GM06990 (cell line): Measurements from ENCODE around the gene MYOG.

Source experiments
- DNase-seq: peaks from one replicate; pipeline ENCODE4 v3.0.0-alpha.2; 2011; ENCODE audit not compliant: insufficient read length; ENCODE audit errors: extremely low read depth
- H3K27me3 ChIP-seq: replicated peaks from 2 replicates; pipeline ENCODE4 v1.6.0; 2011; ENCODE audit warnings: low read length; ENCODE audit not compliant: control insufficient read depth, insufficient read depth
- H3K36me3 ChIP-seq: 2 replicates; pipeline ENCODE4 v1.5.1; 2011; ENCODE audit warnings: low read length; ENCODE audit not compliant: control insufficient read depth, insufficient read depth
- H3K4me3 ChIP-seq: replicated peaks from 2 replicates; pipeline ENCODE4 v1.5.1; 2011; ENCODE audit warnings: low read depth, mild to moderate bottlenecking, control low read depth, low read length
- TF ChIP-seq, protein P1 (sequence below): IDR thresholded peaks from 2 replicates; pipeline ENCODE4 v1.5.1; 2011; ENCODE audit warnings: low read length, control low read depth, mild to moderate bottlenecking, inconsistent platforms; ENCODE audit not compliant: insufficient read depth, poor library complexity, severe bottlenecking

MYOG gene

DNA sequence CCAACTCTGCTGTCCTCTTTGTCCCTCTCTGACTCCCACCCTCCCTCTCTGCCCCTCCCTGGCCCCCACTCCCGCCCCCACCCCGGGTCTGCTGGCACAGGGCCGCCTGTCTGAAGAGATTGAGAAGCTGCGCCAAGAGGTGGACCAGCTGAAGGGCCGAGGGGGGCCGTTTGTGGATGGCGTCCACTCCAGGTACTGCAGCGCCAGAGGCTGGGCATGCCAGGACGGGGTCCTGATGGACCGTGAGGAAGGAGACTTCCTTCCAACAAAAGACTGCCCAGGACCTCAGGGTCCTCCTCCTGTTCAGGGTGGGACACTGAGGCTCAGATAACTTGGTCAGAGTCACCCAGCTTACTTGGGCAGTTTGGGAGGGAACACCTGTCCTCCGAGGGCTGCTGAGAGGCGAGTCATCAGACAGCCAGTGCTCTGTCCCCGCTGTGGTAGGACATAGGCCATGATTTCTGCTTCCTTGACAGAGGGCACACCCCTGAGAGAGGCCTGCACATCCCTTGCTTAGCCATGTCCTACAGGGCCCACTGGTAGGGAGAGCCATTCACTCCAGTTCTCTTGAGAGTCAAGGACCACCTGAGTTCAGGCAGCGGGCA lies 36.1 kb downstream of the MYOG start:
- Histone ChIP-seq H3K27me3 (peaks cover 3% of the 10 kb centered on the region), H3K36me3 (no peaks in the 10 kb centered on the region), H3K4me3 (no peak overlapping the region)
- DNase-seq = no peak
- TF ChIP-seq, protein P1, sequence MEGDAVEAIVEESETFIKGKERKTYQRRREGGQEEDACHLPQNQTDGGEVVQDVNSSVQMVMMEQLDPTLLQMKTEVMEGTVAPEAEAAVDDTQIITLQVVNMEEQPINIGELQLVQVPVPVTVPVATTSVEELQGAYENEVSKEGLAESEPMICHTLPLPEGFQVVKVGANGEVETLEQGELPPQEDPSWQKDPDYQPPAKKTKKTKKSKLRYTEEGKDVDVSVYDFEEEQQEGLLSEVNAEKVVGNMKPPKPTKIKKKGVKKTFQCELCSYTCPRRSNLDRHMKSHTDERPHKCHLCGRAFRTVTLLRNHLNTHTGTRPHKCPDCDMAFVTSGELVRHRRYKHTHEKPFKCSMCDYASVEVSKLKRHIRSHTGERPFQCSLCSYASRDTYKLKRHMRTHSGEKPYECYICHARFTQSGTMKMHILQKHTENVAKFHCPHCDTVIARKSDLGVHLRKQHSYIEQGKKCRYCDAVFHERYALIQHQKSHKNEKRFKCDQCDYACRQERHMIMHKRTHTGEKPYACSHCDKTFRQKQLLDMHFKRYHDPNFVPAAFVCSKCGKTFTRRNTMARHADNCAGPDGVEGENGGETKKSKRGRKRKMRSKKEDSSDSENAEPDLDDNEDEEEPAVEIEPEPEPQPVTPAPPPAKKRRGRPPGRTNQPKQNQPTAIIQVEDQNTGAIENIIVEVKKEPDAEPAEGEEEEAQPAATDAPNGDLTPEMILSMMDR = no peak

DNA sequence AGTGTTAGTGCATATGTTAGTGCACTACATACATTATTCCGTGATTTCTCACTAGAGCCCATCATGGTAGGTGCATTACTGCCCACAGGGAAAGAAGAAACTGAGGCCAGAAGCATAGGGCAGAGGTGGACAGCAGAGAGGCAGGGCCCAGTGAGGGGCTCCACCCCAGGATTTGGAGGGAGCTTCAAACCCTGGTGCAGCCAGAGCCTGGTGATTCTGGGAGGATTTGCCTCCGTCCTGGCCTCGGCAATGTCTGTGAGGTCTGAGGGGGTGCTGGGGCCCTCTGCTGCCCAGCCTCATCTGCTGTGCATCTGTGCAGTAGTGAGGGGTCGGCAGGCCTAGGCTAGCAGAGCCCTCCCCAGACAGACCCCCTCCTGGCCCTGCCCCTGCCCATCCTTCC lies 36.7 kb downstream of the MYOG start:
- no peaks in the 10 kb centered on the region for H3K36me3 ChIP-seq
- DNase-seq = no peak
- peaks cover 3% of the 10 kb centered on the region for H3K27me3 ChIP-seq
- H3K4me3 ChIP-seq = no peak overlapping the region
- TF ChIP-seq, protein P1 = no peak

DNA sequence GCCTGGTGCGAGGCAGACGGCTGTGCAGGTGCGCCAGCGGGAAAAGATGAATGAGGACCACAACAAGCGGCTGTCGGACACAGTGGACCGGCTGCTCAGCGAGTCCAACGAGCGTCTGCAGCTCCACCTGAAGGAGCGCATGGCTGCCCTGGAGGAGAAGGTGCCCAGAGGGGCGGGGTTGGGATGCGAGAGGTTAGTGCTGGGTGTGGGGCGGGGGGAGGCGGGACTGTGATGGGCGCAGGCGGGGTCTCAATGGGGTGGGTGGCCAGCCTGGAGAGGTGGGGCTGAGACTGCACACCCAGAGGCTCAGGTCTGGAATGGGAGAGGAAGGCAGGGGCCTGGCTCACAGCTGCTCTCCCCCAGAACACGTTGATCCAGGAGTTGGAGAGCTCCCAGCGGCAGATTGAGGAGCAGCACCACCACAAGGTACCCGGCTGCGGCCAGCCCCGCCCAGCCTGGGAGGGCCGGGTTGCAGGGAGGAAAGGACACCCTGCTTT lies 37.2 kb downstream of the MYOG start:
- TF ChIP-seq, protein P1 = no peak
- DNase-seq = no peak
- peaks cover 3% of the 10 kb centered on the region for H3K27me3 ChIP-seq
- no peaks in the 10 kb centered on the region for H3K36me3 ChIP-seq
- no peak overlapping the region for H3K4me3 ChIP-seq

DNA sequence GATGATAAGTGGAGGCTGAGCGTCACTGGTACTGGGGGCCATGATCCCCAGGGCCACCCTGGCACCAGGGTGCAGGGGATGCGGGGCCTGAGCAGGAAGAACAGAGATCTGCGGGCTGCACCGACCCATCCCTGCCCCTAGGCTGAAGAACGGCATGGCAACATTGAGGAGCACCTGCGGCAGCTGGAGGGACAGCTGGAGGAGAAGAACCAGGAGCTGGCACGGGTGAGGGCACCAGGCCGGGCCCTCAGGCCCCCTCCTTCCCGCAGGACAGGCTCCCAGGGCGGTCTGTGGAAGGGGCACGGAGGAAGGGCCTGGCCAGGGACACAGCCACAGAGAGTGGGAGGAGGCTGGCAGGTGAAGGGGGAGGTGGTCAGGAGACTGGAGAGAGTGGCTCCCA lies 37.7 kb downstream of the MYOG start:
- TF ChIP-seq, protein P1 = no peak
- DNase-seq = no peak
- Histone ChIP-seq H3K4me3 (no peak overlapping the region), H3K36me3 (no peaks in the 10 kb centered on the region), H3K27me3 (peaks cover 3% of the 10 kb centered on the region)

DNA sequence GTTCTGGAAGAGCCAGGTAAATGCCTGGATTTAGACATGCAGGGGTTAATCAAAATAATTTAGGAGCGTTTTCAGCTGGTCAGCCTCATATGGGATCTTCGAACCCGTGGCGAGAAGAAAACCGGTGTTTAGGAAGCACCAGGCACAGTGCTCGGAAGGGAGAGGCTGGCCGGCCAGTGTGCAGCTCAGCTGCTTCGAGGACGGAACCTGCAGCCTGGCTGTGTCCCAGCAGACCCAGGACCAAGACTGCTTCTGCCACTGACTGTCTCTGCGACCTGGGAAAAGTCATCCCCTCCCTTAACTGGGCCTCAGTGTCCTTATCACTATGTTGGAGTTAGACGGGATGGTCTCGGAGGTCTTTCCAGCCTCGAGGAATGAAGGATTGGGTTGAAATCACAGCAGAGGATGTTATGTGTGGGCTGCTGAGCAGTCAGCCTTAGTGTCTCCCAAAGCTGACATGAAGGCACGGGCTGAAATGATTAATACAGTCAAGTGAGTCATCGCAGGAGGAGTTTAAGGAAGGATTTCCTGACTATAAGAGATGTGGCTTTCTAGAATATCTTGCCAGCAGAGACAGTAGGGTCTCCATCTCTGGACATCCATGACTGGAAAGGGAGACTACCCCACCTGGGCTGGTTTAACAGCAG lies 38.7 kb downstream of the MYOG start:
- TF ChIP-seq, protein P1 = no peak
- no peak overlapping the region for H3K4me3 ChIP-seq
- H3K27me3 ChIP-seq = peaks cover 3% of the 10 kb centered on the region
- no peaks in the 10 kb centered on the region for H3K36me3 ChIP-seq
- no peak for DNase-seq
